Putamen (tissue), 1 donor: ENCODE data around the gene RGS11.

Source experiments
- DNase-seq: peaks from one replicate; pipeline ENCODE4 v3.0.0-alpha.2; 2016; ENCODE audit warnings: low spot score

The RGS11 gene

DNA sequence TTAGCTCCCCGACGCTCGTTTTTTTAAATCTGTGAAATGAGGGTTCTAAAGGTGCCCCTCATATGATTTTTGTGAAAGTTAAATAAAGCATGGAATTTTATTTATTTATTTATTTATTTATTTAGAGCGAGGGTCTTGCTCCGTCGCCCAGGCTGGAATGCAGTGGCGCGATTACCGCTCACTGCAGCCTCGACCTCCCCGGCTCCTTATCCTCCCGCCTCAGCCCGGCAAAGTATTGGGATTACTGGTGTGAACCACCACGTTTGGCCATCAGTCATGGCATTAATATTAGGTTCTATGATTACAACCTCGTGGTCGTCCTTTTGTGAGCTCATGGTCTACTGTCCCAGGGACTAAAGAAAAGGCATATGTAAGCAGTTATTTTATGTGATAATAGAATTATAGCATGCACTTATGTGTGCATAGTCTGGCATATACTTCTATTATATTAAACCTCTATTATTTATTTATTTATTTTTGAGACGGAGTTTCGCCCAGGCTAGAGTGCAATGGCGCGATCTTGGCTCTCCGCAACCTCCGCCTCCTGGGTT lies 45.9 kb downstream of the RGS11 start:
- no peak for DNase-seq

DNA sequence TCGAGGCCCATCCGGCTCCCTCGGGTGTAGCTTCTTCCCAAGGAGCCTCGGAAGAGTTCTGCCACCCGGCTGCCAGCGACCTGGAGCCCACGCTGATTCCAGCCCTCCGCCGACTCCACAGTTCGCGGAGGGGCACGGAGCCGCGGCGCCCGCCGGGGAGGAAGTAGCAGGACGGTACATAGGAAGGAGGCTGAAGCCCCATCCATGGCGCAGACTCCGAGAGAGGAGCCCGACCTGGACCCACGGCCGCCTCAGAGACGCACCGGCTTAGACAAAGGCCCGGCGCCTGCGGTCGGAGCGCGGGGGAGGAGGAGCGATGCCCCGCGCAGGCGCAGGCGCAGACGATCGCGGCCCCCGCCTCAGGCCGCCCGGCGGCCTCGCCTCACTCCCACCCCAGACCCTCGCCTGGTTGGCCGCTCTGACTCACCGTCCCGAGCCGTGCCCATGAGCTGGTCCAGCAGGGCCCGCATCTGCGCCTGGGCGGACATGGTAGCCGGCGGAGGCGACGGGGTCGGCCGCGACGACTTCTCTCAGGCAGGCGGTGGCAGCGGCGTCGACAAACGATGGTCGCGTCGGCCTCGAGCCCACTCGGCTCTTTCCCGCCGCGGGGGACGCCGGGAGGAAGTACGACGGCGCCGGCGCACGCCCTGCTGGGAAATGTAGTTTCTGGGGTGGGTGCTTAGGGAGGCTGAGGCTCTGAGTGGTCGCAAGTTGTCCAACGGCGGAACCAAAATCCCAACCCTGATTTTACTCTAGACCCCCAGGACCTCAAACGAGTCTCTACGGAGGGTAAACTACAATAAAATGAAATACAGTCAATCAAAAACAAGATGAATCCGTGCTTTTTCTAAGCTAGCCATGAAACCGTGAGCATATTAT lies 46.7 kb downstream of the RGS11 start, which contains the start of gene LUC7L:
Gene LUC7L, minus strand, starts transcription at position 598 of the 879 bp plus-strand sequence. Its CDS starts 110 bp downstream, at position 488.
- peak; percentile 89 for DNase-seq

DNA sequence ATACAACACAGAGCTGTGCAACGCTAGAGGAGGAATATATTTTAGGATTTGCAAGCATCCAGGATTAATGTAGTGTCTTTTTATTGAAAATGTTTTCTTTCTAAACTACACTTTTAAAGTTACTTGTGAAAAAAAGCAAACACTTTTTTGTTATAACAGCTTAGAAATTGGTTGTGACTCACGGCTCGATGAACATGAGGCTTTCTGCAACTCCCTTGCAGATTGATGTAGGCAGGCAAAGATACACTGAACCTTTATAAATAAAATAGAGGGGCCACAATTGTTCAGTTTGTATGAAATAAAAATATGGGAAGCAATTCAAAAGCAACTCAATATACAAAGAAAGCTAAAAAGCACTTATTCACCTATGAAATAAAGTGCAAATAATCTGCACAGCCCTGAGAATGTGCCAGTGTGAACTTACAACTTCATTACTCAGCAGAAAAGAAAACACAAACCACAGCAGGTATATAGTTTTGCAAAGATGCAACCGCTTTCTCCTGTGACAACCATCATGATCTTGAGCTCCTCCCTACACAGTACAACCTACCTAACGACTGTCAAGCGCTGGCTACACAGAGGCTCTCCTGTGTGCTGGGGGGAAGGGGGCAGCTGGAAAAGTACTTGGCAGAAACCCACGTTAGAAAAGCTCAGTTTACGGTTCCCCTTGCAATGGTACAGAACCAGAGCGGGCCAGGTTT lies 47.4 kb downstream of the RGS11 start:
- DNase-seq, result no peak

DNA sequence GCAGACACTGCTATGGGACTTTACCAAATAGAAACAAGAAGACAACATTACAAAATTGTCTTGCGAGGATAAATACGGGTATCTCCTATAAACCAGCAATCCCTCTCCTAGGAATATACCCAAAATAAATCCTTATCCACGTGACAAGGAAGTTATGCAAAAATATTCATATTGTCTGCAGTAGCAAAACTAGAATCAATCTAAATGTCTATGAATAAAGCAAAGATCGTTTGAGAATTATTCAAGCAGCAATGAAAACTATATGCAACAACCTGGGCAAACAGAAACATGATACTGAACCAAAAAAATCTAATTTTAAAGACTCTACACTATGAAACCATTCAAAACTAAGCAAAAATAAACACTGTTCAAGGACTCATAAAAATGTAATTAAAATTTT lies 55.7 kb downstream of the RGS11 start:
- no peak for DNase-seq
